Muscle layer of duodenum (tissue), 2 donors: ENCODE results near the gene SPDYE2B.
"Not testable (repeated sequence)": the region's sequence is repeated elsewhere in the genome, so short reads cannot be mapped to it uniquely, and the experiment has no call there.

Experiments
- H3K27ac ChIP-seq: one replicate; pipeline ENCODE4 v1.7.0; 2013; ENCODE audit warnings: mild to moderate bottlenecking, low read length
- H3K27me3 ChIP-seq: one replicate; pipeline ENCODE4 v1.7.0; 2013; ENCODE audit warnings: low read depth, mild to moderate bottlenecking, control low read depth, low read length
- H3K36me3 ChIP-seq, 2 donors: one replicate each; pipeline ENCODE4 v1.7.0; 2013; ENCODE audit warnings: low read length in 2 of 2, control low read depth in 1 of 2, mild to moderate bottlenecking in 1 of 2; ENCODE audit not compliant: insufficient read depth in 2 of 2, control insufficient read depth in 1 of 2
- H3K4me1 ChIP-seq, 2 donors: one replicate each; pipeline ENCODE4 v1.7.0; 2013; ENCODE audit warnings: low read length in 2 of 2, mild to moderate bottlenecking in 2 of 2, control low read depth in 1 of 2, moderate library complexity in 1 of 2; ENCODE audit not compliant: insufficient read depth in 2 of 2, control insufficient read depth in 1 of 2
- H3K4me3 ChIP-seq, 2 donors: one replicate each; pipeline ENCODE4 v1.7.0; 2013; ENCODE audit warnings: low read length in 2 of 2, low read depth in 1 of 2, mild to moderate bottlenecking in 1 of 2
- H3K9me3 ChIP-seq, 2 donors: one replicate each; pipeline ENCODE4 v1.7.0; 2013; ENCODE audit warnings: low read length in 2 of 2, control low read depth in 1 of 2, mild to moderate bottlenecking in 1 of 2; ENCODE audit not compliant: control insufficient read depth in 1 of 2
- donor health status: healthy.

SPDYE2B gene

GRCh38 chr7:102615930-102616329, 34.2 kb upstream of the SPDYE2B start:
- H3K36me3 ChIP-seq, H3K27ac ChIP-seq: not testable (repeated sequence)

GRCh38 chr7:102616507-102617125, 33.5 kb upstream of the SPDYE2B start, which contains the start of gene RASA4:
Gene RASA4 (minus strand): TSS chr7:102616756. CDS start chr7:102616689, 67 bp downstream.
- not testable (repeated sequence) for H3K36me3 ChIP-seq, H3K27me3 ChIP-seq, H3K9me3 ChIP-seq, H3K4me1 ChIP-seq, H3K4me3 ChIP-seq, H3K27ac ChIP-seq

More at GRCh38 chr7:102615930-102616329, 34.2 kb upstream of the SPDYE2B start:
- not testable (repeated sequence) for H3K27me3 ChIP-seq, H3K4me3 ChIP-seq, H3K4me1 ChIP-seq, H3K9me3 ChIP-seq

- H3K4me1 ChIP-seq, H3K27me3 ChIP-seq, H3K9me3 ChIP-seq, H3K36me3 ChIP-seq, H3K27ac ChIP-seq, H3K4me3 ChIP-seq: not testable (repeated sequence)
These were observed 32.0 kb upstream of the SPDYE2B start for GRCh38 chr7:102618122-102618521.

GRCh38 chr7:102627271-102627904, 22.7 kb upstream of the SPDYE2B start:
- H3K4me3 ChIP-seq, H3K27ac ChIP-seq, H3K36me3 ChIP-seq, H3K4me1 ChIP-seq, H3K27me3 ChIP-seq, H3K9me3 ChIP-seq: not testable (repeated sequence)

- H3K4me3 ChIP-seq, H3K9me3 ChIP-seq, H3K27ac ChIP-seq, H3K36me3 ChIP-seq, H3K27me3 ChIP-seq, H3K4me1 ChIP-seq: not testable (repeated sequence)
These were observed 19.5 kb upstream of the SPDYE2B start for GRCh38 chr7:102630622-102631021.

GRCh38 chr7:102634299-102634698, 15.8 kb upstream of the SPDYE2B start:
- not testable (repeated sequence) for H3K27me3 ChIP-seq, H3K4me3 ChIP-seq

GRCh38 chr7:102635354-102635753, 14.8 kb upstream of the SPDYE2B start:
- H3K36me3 ChIP-seq, H3K9me3 ChIP-seq, H3K4me3 ChIP-seq, H3K27me3 ChIP-seq, H3K4me1 ChIP-seq, H3K27ac ChIP-seq: not testable (repeated sequence)

More at GRCh38 chr7:102634299-102634698, 15.8 kb upstream of the SPDYE2B start:
- H3K27ac ChIP-seq, H3K36me3 ChIP-seq, H3K4me1 ChIP-seq, H3K9me3 ChIP-seq: not testable (repeated sequence)

- not testable (repeated sequence) for H3K9me3 ChIP-seq
These were observed 13.2 kb upstream of the SPDYE2B start for GRCh38 chr7:102636956-102637355.

GRCh38 chr7:102638848-102639247, 11.3 kb upstream of the SPDYE2B start:
- H3K4me3 ChIP-seq, H3K9me3 ChIP-seq: not testable (repeated sequence)

More at GRCh38 chr7:102636956-102637355, 13.2 kb upstream of the SPDYE2B start:
- not testable (repeated sequence) for H3K27me3 ChIP-seq, H3K27ac ChIP-seq, H3K36me3 ChIP-seq, H3K4me1 ChIP-seq, H3K4me3 ChIP-seq

GRCh38 chr7:102642691-102643090, 7.4 kb upstream of the SPDYE2B start, which contains the start of gene UPK3BL1:
Gene UPK3BL1 (minus strand): TSS chr7:102642791. CDS start chr7:102642741, 50 bp downstream.
- not testable (repeated sequence) for H3K27me3 ChIP-seq, H3K36me3 ChIP-seq, H3K9me3 ChIP-seq, H3K27ac ChIP-seq, H3K4me3 ChIP-seq, H3K4me1 ChIP-seq

More at GRCh38 chr7:102638848-102639247, 11.3 kb upstream of the SPDYE2B start:
- not testable (repeated sequence) for H3K4me1 ChIP-seq, H3K27me3 ChIP-seq, H3K27ac ChIP-seq, H3K36me3 ChIP-seq

- not testable (repeated sequence) for H3K36me3 ChIP-seq
These were observed 6.7 kb upstream of the SPDYE2B start for GRCh38 chr7:102643404-102643803.

GRCh38 chr7:102647813-102648212, 2.3 kb upstream of the SPDYE2B start:
- H3K4me1 ChIP-seq, H3K4me3 ChIP-seq, H3K9me3 ChIP-seq, H3K36me3 ChIP-seq, H3K27me3 ChIP-seq, H3K27ac ChIP-seq: not testable (repeated sequence)

More at GRCh38 chr7:102643404-102643803, 6.7 kb upstream of the SPDYE2B start:
- H3K4me3 ChIP-seq, H3K9me3 ChIP-seq, H3K27me3 ChIP-seq, H3K4me1 ChIP-seq, H3K27ac ChIP-seq: not testable (repeated sequence)
